IPS DF 4.7 (cell line): ENCODE results near the gene COL28A1.
"Not testable (repeated sequence)": the region's sequence is repeated elsewhere in the genome, so short reads cannot be mapped to it uniquely, and the experiment has no call there.

Experiments
- DNase-seq: peaks from one replicate; pipeline ENCODE4 v3.0.0-alpha.2; 2013; ENCODE audit warnings: low spot score; ENCODE audit errors: extremely low read depth

COL28A1 gene

DNA sequence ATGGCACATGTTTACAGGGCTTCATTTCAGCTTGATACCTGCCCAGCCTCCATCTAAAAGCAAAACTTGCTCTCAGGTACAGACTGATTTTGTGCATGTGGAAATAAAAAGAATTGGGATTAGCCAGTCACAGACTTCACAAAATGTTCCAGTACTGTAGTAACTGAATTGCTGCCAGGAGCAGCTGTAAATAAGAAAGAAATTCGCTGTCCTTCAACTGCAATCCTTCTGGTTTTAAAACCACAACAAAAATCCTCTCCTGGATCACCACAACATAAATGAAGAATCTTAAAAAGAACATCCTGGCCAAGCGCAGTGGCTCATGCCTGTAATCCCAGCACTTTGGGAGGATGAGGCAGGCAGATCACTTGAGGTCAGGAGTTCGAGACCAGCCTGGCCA lies 27.1 kb upstream of the COL28A1 start:
- no peak for DNase-seq

DNA sequence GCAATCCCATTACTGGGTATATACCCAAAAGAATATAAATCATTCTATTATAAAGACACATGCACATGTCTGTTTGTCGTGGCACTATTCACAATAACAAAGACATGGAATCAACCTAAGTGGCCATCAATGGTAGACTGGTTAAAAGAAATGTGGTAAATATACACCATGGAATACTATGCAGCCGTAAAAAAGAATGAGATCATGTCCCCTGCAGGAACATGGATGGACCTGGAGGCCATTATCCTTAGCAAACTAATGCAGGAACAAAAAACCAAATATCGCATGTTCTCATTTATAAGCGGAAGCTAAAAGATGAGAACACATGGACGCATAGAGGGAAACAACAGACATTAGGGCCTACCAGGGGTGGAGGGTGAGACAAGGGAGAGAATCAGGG lies 25.9 kb upstream of the COL28A1 start:
- DNase-seq: not testable (repeated sequence)

DNA sequence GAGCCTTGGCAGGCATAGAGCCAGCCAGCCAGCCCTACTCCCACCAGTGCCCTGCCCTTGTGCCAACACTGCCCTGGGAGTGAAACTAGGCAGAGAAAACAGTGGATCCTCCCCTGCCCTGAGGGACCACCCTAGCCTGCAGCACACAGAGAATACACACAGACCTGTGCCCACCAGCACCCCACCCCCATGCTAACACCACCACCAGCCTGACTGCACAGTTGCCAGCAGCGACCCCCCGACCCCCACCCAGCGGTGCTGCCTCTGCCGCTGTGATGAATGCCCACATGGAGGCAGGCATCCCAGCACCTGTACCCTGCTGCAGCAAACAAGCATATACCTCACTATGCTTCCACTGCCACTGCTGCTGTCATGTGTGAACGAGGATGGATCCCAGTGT lies 21.6 kb upstream of the COL28A1 start:
- no peak for DNase-seq

DNA sequence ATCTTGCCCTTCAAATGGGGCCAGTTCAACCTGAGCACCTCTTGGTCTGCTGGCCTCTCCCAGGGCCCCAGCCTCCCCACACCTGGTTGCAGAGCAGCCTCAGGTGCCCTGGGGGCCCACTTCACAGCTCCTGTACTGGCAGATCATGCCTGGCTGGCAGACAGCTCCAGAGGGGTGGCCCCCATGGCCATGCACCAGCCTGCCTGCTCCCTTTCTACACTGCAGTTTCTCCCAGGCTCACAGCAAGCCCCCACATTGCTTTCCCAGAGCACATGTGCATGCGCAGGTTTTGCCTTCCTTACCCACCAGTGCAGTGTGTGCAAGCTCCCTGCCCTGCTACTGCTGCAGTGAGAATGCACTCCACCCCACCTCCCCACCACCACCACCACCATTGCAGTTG lies 21.2 kb upstream of the COL28A1 start:
- no peak for DNase-seq

DNA sequence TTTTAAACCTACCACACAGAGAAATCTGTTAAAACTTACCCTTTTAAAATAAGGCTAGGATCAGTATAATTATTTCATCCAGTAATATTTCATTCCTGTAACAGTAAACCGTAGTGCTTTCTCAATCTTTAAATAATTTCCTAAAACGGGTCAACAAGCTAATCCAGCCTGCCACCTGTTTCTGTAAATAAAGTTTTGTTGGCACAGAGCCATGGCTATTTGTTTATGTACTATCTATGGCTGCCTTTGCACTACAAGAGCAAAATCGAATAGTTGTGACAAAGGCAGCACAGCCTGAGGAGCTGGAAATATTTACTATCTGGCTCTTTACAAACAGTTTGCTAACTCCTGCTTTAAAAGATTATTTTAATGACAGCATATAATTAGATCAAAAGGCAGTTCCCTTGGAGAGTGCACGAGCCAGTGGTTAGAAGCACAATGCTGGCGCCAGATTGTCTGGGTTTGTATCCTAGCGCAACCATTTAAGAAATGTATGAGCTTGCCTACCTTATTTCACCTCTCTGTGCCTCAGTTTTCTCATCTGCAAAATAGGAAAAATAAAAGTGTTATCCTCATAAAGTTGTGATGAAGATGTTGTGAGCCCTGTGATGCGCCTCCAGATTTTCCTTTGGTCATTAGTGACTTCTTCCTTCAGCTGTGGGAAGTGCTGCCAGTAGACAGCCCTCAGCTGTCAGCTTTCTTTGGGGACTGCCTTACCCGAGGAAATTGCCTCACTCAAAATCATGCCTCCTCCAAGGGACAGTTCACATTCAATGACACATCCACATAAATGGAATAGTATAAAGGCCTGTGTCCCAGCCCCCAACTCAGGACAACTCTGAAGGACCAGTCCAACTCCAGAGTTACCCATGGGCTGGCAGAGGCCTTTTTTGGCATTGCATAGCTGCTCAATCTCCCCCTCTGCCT lies 19.2 kb upstream of the COL28A1 start:
- no peak for DNase-seq

DNA sequence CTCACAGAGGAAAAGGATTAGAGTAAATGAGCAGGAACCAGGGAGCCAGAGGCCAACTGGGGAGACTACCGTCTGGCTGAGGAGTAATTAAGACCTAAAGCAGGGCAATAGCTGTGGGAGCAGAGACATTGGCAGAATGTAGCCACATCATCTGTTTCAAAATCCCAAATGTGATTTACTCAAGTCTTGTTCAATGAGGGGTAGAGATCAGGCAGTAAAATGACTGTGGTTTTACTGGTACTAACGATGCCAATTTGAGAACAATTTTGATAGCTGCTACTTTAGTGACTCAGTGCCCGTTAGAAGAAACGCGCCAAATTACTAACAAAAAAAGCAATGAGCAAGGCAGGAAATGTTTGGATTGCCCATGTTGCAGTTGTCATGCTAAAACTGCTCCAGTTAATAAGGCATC lies 18.4 kb upstream of the COL28A1 start:
- DNase-seq: no peak

DNA sequence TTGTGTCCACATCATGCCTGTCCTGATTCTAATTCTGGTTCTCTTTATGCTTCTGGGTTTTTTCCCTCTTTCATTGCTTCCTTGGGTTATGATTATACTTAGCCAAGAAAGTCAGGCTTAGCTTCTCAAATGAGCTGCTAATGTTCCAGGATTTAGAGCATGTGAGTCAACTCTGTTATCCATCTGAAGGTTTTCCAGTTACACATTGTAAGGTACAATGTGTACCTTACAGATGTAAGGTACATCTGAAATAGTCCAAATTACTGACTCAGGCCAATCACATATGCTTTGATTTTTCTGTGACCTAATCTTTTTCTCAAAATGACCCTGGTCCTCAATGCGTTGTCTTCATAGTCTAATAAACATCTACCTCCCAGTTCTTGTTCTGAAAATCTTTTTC lies 17.7 kb upstream of the COL28A1 start:
- no peak for DNase-seq

DNA sequence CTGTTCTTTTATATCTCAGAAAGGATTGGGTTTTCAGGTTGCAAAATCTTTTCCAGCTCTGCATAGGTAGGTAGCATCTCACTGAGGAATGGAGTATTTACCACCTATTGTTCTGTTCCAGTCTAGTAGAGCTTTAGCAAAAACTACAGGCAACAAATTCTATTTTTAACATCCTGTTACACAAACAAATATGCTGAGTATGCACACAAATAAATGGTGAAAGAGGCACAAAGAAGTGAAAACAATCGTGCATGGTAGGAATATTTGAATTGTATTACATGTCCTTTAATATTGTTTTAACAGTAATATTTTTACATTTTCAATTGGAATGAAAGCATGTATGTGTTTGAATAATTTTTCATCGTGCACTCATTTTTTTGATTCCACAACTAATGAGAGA lies 16.5 kb upstream of the COL28A1 start:
- no peak for DNase-seq

DNA sequence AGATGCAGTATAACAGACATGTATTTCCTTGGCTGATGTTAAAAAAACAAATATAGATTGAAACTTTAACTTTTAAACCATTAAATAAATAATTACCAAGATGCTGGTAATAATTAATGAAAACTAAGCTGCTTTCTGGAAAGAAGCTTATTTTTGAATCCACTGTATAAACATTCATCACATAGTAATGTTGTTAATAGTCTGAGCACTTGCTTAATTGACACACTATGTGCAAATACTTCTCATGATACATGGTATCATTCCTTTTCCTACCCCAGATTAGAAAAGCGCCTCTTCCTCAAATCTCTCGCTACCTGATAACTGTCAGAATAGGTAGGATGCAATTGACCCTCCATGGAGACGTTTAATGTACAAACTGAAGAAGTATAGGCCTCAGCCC lies 15.0 kb upstream of the COL28A1 start:
- no peak for DNase-seq

DNA sequence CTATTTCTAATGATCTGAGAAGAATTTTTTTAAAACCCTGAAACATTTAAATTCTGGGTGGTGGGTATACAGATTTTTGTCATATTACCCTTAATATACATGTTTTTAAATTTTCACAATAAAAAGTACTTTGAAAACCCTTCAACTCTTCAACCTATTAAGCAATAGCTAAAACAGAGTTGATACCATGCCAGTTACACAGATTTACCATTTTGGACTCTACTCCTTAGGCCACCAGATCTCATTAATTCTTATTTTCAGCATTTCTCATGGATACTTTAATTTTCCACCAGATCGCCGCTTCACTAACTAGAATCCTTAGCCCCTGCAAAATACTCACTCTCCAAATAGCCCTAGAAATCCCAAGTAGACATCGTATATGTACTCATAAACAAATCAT lies 12.7 kb upstream of the COL28A1 start:
- no peak for DNase-seq

DNA sequence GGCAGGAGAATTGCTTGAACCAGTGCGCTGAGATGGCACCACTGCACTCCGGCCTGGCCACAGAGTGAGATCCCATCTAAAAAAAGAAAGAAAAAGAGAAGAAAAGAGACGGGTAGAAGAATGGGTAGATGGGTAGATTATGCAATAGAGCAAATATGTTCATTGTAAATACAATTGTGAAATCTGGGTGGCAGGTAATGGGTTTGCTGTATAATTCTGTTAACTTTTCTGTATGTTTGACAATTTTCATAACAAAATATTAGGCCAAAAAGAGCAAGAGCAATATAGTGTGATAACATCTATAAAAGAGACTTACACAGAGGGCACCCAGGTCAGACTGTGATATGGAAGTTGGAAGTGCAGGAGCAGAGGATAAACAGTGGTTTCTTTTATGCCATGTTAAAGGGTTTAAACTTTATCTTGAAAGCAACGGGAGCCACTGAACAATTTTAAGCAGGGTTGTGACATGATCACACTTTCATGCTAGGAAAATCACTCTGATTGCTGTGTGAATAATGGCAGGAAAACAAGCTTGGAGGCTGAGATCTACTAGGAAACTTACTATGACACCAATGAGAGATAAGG lies 6.7 kb upstream of the COL28A1 start:
- DNase-seq: no peak

DNA sequence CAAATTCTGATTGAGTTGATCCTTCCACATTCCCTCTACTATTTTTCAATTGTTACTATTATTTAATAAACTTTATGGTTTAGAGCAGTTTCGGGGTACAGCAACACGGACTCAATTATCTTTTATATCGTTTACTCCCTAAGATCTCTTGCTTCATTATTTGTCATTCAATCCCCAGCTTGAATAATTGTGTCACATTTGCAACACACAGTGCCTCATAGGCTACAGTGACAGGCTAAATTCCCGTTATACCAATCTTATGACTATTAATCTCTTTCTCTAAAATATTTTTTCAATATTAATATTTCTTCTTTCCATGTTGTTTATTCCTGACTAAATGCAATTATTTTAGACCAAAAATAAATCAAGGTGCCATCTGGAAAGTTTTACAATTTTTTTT lies 4.0 kb upstream of the COL28A1 start:
- DNase-seq: no peak

DNA sequence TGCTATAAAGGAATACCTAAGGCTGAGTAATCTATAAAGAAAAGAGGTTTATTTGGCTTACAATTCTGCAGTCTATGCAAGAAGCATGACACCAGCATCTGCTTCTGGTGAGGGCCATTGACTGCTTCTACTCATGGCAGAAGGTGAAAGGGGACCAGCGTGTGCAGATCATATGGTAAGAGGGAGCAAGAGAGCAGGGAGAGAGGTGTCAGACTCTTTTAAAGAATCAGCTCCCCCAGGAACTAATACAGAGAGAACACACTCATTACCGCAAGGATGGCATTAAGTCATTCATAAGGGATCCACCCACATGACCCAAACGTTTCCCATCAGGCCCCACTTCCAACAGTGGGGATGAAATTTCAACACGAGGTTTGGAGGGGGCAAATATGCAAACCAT lies 3.5 kb upstream of the COL28A1 start:
- no peak for DNase-seq

DNA sequence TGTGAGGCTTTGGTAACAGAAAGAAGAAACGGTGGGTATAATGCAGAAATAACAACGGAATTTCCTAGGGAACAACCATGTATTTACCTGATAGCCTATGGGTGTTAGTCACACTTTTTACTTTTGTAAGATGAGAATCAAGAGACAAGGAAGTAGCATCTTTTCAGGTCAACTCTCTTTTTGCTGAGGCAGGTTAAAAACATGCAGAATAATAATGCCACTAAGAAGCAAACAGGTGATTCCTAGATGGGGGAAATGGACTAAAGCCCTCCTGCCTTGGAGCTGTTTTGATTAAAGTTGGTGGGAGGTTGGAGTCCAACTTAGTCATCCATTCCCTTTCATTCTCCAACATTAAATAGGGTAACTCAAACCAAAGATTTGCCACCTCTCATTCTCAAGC lies 2.0 kb upstream of the COL28A1 start:
- no peak for DNase-seq

DNA sequence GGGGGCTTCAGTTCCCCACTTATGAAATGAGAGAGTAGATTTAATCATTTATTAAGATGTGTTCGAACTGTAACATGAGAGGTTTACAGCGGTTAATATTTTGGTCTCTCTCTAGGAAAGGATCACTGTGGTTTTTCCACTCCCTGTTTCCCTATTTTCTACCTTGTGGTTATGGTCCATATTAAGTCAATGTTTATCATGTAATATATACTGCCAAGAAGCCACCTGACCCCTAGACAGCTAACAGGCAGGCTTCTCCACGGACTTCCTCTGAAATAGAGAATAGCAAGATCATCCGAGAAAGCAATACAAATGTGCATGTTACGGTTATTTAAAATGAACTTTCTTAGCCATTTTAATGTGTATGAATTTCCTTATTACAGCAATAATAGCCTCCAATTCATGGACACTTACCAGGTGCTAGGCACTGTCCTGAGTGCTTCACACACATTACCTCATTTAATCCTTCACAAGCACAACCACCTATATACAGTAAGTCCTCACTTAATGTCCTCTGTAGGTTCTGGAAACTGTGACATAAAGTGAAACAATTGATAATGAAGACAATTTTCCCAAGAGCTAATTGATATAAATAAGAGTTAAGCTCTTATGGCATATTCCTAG lies 835 bp upstream of the COL28A1 start:
- no peak for DNase-seq

DNA sequence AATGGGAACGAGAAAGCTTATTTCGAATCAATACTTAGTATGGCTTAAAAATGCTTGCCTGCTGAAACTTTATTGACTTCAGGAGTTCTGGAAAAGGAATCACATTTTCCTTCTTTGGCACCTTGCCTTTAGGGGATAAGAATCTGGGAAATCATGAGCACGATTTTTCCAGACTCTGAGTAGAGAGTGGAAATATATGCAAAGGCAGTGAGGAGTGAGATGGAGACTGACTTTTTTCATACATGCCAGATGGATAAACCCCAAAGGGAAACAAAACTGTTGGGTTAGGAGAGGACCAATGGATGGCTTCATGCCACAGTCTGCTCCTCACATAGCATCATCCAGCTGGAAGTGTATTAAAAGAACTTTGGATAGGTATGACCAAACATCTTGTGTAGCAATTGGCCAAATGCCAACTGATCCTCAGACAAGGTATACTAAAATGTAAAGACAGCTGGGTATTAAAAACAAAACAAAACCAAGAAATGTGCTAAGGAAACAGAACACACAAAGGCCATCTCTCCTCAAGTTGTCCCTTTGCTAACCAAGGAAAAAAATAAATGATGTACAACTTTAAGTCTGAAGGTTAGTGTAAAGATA lies 1.7 kb downstream of the COL28A1 start:
- DNase-seq: no peak

DNA sequence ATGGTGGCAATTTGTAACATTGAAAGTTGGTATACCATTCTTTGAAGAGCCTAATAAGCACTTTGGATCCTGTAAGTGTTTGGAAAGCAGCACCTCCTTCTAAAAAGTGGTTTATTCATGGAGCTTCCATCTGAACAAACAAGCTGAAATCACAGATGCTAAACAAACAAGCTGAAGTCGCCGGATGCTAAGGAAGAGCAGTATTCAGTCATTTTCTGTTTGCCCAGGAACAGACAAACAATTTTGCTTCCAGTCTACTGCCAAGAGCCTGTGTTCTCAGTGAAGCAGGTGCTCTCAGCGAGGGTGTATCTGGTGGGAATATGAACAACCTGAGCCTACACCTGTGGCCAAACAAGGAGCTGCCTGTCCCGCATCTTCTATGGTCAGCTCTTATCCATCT lies 6.3 kb downstream of the COL28A1 start:
- DNase-seq: no peak

DNA sequence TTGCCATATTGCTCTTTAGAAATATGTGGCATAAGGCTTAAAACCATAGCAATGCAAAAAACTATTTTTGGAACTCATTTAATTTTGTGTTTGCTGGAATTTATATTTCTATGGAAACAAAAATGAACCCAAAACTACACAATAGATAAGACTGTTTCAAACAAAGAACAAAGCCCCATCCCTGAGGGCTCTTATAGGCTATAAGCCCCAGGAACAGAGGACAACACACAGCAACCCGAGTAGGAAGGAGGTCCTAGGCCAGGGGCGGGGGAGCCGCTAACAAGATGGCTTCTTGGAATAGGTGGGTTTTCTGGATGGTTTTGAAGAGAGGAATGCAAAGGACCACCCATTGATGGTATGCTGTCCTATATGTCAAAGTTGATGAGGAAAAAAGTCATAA lies 8.6 kb downstream of the COL28A1 start:
- DNase-seq: no peak

DNA sequence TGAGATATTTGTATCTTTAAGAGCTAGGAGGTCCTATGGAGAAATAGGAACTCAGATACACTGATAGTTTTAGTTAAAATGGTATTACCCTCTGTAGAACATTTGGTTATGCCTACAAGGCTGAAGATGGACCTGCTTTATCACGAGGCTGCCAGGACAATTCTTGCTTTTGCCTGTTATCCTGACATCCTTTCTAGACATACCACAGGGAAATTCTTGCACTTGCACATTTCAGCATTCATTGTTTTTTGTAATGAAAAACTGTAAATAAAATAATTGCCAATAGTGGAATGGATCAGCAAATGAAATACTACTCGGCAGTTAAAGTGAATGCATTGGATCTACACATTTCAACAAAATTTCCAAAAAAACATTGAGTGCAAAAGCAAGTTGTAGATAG lies 9.7 kb downstream of the COL28A1 start:
- no peak for DNase-seq

DNA sequence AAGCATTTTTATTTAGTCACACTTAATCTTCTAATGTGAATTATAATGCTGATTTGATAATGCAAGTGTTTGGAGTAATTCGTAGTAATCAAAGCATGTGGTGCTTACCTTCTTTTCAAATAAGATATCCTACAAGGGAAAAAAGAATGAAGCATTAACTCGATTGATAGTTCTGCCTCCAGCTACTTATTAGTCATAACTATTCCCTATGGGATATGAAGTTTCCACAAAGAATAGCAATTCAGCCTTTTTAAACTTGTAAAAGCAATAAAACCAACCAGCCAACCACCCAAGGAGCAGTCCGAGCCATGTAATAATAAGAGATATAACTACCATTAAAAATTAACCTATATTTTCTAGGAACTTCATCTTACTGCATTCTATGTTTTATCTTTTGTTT lies 11.6 kb downstream of the COL28A1 start:
- DNase-seq: no peak

DNA sequence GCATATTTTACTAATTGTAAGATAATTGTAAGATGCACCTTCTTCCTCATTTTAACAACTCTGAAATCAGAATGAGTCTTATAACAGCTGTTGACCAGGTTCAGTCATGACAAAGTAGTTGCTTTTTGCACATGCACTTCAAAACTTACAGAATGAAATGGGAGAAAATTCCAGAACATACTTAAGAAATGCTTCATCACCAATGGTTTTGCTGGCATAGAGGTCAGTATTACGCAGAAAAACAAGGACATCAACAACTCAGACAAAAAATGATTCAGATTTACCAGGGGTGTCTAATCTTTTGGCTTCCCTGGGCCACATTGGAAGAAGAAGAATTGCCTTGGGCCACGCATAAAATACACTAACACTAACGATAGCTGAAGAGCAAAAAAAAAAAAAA lies 13.3 kb downstream of the COL28A1 start:
- DNase-seq: no peak

DNA sequence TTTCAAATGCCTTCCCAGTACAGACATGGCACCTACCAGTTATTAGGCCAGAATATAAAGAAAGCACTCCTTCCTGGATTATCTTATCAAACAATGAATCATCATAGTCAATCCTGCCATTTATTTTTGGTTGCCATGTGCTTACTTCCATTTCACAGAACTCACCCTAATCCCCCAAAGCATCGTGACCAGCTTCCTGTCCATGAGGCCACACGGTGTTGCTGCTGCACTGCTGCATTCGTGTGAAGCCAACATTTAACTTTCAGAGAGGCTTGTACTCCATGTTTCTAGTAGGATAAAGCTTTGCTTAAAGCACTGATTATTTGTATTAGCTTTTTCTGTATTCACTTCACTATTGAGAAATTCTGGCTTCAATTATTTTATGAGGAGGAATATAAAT lies 14.4 kb downstream of the COL28A1 start:
- no peak for DNase-seq
